GM12891 (cell line): Measurements from ENCODE around the gene SLC50A1.

Experiments used
- POLR2A ChIP-seq: IDR thresholded peaks from 2 replicates; pipeline ENCODE4 v1.6.1; 2011; ENCODE audit warnings: low read depth, low read length, control low read depth
- POLR2AphosphoS5 ChIP-seq: IDR thresholded peaks from 2 replicates; pipeline ENCODE4 v1.6.1; 2011; ENCODE audit warnings: low read depth, low read length, control low read depth

GRCh38 chr1:155134322-155134721 lies 1.3 kb upstream of the SLC50A1 start:
- TF ChIP-seq POLR2A = no peak
- no peak for TF ChIP-seq POLR2AphosphoS5
